Common myeloid progenitor, CD34-positive (primary cell): ENCODE data around the gene DNAH9.
A peak's percentile ranks its signal among the peaks of the same experiment; 100 is the strongest.

ENCODE experiments used
- CTCF ChIA-PET: fragments of 350-600 bp; sonication (Branson Sonifier 250); formaldehyde crosslinking; loops from one replicate; lab custom pipeline; 2021; ENCODE audit warnings: antibody characterized with exemption; lab: Charles Lee
- POLR2A ChIA-PET: fragments of 350-600 bp; sonication (Branson Sonifier 250); formaldehyde crosslinking; loops from one replicate; lab custom pipeline; 2021; ENCODE audit warnings: antibody characterized with exemption; lab: Charles Lee
- DNase-seq, 3 donors: peaks; one replicate each; pipeline versions ENCODE4 v3.0.0 to v3.0.0-alpha.2; 2013
- H3K27ac ChIP-seq, 2 experiments: 1 replicate in 1 of 2; 2 replicates in 1 of 2; pipeline ENCODE4 v1.7.0; 2013; ENCODE audit warnings: inconsistent platforms in 2 of 2, low read length in 2 of 2, mild to moderate bottlenecking in 2 of 2, low read depth in 1 of 2, moderate library complexity in 1 of 2; ENCODE audit not compliant: severe bottlenecking in 2 of 2, insufficient read depth in 1 of 2, poor library complexity in 1 of 2
- H3K27me3 ChIP-seq, 5 experiments: replicated peaks in 2 of 5; 1 replicate in 3 of 5; 2 replicates in 2 of 5; pipeline versions ENCODE4 v1.6.1 to v1.7.0; 2013; ENCODE audit warnings: low read length in 4 of 5, mild to moderate bottlenecking in 2 of 5, moderate library complexity in 2 of 5, inconsistent platforms in 1 of 5; ENCODE audit not compliant: insufficient read depth in 5 of 5, control insufficient read depth in 4 of 5
- H3K36me3 ChIP-seq, 4 experiments: 1 replicate in 2 of 4; 2 replicates in 2 of 4; pipeline versions ENCODE4 v1.6.1 to v1.7.0; 2013; ENCODE audit warnings: low read length in 3 of 4, control low read depth in 1 of 4, mild to moderate bottlenecking in 1 of 4; ENCODE audit not compliant: control insufficient read depth in 4 of 4, insufficient read depth in 4 of 4
- H3K4me1 ChIP-seq, 4 experiments: 1 replicate in 3 of 4; 2 replicates in 1 of 4; pipeline versions ENCODE4 v1.6.1 to v1.7.1; 2013; ENCODE audit warnings: low read length in 3 of 4, mild to moderate bottlenecking in 3 of 4, control low read depth in 1 of 4, inconsistent platforms in 1 of 4, moderate library complexity in 1 of 4; ENCODE audit not compliant: control insufficient read depth in 4 of 4, insufficient read depth in 4 of 4; ENCODE audit errors: control extremely low read depth in 1 of 4
- H3K4me3 ChIP-seq, 7 experiments: 1 replicate in 4 of 7; 2 replicates in 3 of 7; pipeline versions ENCODE4 v1.5.1 to v1.7.0; 2013; ENCODE audit warnings: mild to moderate bottlenecking in 7 of 7, low read length in 6 of 7, moderate library complexity in 6 of 7, inconsistent platforms in 2 of 7, low read depth in 2 of 7, control low read depth in 1 of 7; ENCODE audit not compliant: insufficient read depth in 4 of 7, control insufficient read depth in 1 of 7; ENCODE audit errors: extremely low read depth in 1 of 7
- H3K9me3 ChIP-seq, 5 experiments: 1 replicate in 4 of 5; 2 replicates in 1 of 5; pipeline versions ENCODE4 v1.6.1 to v1.7.1; 2013; ENCODE audit warnings: low read length in 4 of 5, mild to moderate bottlenecking in 2 of 5, inconsistent platforms in 1 of 5, low read depth in 1 of 5, moderate library complexity in 1 of 5; ENCODE audit not compliant: control insufficient read depth in 4 of 5, insufficient read depth in 2 of 5; ENCODE audit errors: control extremely low read depth in 1 of 5
- WGBS: methylation state at CpG from one replicate; pipeline ENCODE4 v1.1.5; 2013; ENCODE audit not compliant: insufficient coverage; 5-methylcytosine and 5-hydroxymethylcytosine counted together

DNAH9 gene

DNA sequence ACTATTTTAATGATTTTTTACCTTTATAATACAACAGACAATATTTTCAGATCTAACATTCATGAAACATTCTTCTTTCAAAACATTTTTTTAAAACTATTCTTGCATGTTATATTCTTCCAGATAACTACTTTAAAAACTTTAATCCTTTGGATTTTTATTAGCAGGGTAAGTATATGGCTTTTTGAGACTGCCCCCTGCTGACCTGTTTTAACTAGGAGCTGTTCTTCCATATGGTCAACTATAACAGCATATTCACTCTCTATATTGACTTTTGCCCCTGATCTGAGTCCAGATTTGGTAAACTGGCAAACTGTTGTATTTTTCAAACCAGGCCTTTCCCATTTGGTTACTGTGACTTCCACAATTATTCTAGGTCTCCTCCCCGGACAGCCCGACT, 382.5 kb downstream of the DNAH9 start:
- ChIA-PET CTCF (interaction anchor here (1.3 kb wide), 1 partner anchor 9 kb away, joined by 3 read pairs; no protein-coding TSS in a partner anchor), POLR2A (no interaction called here)
- no peak for DNase-seq
- Histone ChIP-seq H3K4me1 (no peaks in the 10 kb centered on the region), H3K27ac (no peak overlapping the region), H3K27me3 (no peaks in the 10 kb centered on the region), H3K9me3 (peaks cover 0 to 3% (median 0%) of the 10 kb centered on the region in 5 experiments), H3K4me3 (no peak overlapping the region), H3K36me3 (peaks cover 13 to 59% (median 42%) of the 10 kb centered on the region in 4 experiments)
- WGBS, result 67% methylated on average over 2 of the region's 2 CpGs

DNA sequence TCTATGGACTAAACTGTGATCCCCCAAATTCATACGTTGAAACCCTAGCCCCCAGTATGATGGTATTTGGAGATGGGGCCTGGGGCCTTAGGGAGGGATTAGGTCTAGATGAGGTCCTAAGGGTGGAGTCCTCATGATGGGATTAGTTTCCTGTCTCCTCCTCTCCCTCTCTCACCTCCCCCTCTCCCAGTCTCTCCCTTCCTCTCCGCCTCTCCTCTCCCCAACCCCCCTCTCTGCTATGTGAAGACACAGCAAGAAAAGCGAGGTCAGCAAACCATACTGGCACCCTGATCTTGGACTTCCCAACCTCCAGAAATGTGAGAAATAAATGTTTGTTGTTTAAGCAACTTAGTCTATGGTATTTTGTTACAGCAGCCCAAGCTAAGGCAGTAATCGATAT, 383.6 kb downstream of the DNAH9 start:
- H3K4me3 ChIP-seq, result no peak overlapping the region
- no peaks in the 10 kb centered on the region for H3K4me1 ChIP-seq
- no CpG with 5 or more reads among the region's 4 CpGs for WGBS
- DNase-seq, result no peak
- CTCF ChIA-PET, result interaction anchor here (1.9 kb wide), 1 partner anchor 10 kb away, joined by 6 read pairs; no protein-coding TSS in a partner anchor
- H3K27me3 ChIP-seq, result no peaks in the 10 kb centered on the region
- H3K27ac ChIP-seq, result no peak overlapping the region
- H3K36me3 ChIP-seq, result peaks cover 15 to 61% (median 42%) of the 10 kb centered on the region in 4 experiments
- POLR2A ChIA-PET, result no interaction called here
- peaks cover 0 to 3% (median 0%) of the 10 kb centered on the region in 5 experiments for H3K9me3 ChIP-seq

DNA sequence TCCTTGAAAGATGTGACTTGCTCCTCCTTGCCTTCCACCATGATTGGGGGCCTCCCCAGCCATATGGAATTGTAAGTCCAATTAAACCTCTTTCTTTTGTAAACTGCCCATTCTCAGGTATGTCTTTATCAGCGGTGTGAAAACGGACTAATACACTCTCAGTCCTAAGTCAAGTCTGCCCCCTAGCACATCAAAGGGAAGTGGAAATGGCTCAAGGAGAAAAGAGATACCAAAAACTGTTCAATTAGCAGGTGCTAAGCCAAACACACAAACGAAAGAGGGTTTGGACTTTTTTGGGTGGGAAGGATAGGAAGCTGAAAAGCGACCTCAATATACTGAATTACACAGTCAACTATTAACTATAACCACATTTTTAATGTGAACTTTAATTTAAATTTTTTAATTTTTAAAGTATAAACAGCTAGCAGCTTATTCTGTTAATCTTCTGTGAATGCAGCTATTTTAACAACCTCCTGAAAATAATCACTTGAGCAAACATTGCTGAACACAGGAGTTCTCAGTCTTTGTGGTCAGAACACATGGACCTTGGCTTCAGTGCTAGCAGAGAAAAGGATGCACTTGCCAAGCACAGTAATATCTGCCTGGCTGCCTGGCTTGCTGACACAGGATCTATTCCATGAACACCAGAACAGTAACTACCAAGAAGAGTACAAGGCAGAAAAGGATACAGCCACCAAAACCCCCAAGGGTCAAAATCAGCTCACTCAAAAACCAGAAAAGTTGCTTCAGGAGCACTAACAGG, 388.1 kb downstream of the DNAH9 start:
- no peaks in the 10 kb centered on the region for H3K9me3 ChIP-seq
- no peak overlapping the region for H3K4me3 ChIP-seq
- CTCF ChIA-PET, result interaction anchor here (1.6 kb wide), 1 partner anchor 8 kb away, joined by 7 read pairs; no protein-coding TSS in a partner anchor
- H3K27me3 ChIP-seq, result no peaks in the 10 kb centered on the region
- POLR2A ChIA-PET, result no interaction called here
- H3K27ac ChIP-seq, result no peak overlapping the region
- 100% methylated on average over 1 of the region's 4 CpGs for WGBS
- no peak for DNase-seq
- H3K36me3 ChIP-seq, result peaks cover 23 to 62% (median 38%) of the 10 kb centered on the region in 4 experiments
- H3K4me1 ChIP-seq, result no peaks in the 10 kb centered on the region

DNA sequence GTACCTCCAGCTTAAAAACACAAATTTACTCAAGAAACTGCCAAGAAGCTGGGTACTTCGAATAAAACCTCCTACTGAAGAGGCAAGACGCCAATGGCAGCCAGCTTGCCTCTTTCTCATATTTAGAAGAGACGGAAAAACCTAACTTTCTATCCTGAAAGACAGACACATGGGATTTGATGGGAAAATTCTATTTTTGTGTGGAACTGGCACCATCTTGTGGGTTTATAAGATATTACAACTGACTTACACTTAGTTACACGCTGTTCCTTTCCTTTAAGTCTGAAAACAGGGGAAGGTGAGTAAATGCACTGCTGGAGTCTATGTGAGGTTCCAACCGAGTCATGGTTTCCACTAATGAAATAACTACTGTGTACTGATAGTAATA, 388.7 kb downstream of the DNAH9 start:
- ChIA-PET POLR2A (no interaction called here), CTCF (interaction anchor here (1.6 kb wide), 1 partner anchor 9 kb away, joined by 7 read pairs; no protein-coding TSS in a partner anchor)
- Histone ChIP-seq H3K4me1 (no peaks in the 10 kb centered on the region), H3K4me3 (no peak overlapping the region), H3K36me3 (peaks cover 24 to 65% (median 38%) of the 10 kb centered on the region in 4 experiments), H3K27ac (no peak overlapping the region), H3K9me3 (no peaks in the 10 kb centered on the region), H3K27me3 (no peaks in the 10 kb centered on the region)
- 92% methylated on average over 2 of the region's 5 CpGs for WGBS
- peak in 1 of 3 donors; percentile 4 for DNase-seq

DNA sequence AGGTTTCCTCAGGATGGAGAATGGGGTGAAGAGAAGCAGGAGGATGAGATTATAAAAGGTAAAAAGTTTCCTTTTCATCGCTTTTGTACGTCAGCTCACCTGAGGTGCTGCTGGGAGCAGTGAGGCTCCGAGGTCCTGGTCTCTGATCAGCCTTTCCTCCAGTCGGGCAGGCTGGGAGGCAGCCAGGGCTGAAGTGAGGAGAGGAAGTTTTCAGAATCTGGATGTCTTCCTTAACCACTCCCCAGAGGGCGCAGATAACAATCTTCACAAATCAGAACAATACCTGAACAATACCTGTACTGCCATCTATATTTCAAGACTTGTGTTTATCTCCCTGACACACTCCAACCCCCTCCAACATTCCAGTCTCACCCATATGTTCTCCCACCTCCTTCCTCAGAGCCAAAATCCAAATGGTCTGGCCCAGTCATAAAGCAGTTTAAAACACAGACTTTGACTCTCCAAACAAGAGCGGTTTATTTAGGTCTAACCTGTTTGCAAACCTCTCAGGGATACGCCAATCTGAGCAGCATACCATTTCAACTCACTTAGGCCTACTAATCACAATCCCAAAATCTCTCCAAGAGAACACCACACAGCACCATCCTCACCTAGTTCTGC, 392.2 kb downstream of the DNAH9 start:
- CTCF ChIA-PET, result interaction anchor here (0.7 to 1.1 kb wide), 3 partner anchors 9 to 1254 kb away, joined by 3 read pairs; no protein-coding TSS in a partner anchor
- POLR2A ChIA-PET, result no interaction called here
- no peaks in the 10 kb centered on the region for H3K27me3 ChIP-seq
- no peak overlapping the region for H3K4me3 ChIP-seq
- no peak for DNase-seq
- H3K27ac ChIP-seq, result no peak overlapping the region
- H3K36me3 ChIP-seq, result peaks cover 16 to 40% (median 28%) of the 10 kb centered on the region in 4 experiments
- 92% methylated on average over 6 of the region's 7 CpGs for WGBS
- H3K4me1 ChIP-seq, result no peaks in the 10 kb centered on the region
- H3K9me3 ChIP-seq, result no peaks in the 10 kb centered on the region

DNA sequence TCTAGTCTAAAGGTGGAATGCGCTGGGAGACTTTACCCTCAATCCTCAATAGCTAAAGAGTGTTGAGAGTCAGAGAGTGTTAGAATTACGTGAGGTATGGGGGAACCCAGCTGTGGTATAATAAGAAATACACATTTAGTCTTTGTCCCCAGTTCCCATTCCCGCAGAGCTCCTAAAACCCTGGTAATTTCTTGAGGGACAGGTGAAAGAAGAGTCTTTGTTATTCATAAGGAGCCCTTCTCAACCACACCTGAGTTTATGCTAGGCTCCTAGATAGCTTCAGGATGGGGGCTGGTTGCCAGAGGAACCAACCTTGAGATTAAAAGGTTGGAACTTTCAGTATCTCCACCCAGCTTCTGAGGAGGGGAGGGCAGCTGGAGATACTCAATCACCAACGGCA, 393.2 kb downstream of the DNAH9 start:
- CTCF ChIA-PET, result interaction anchor here (0.9 to 2.0 kb wide), 3 partner anchors 9 to 58 kb away, joined by 3 to 6 read pairs (median 3); no protein-coding TSS in a partner anchor
- POLR2A ChIA-PET, result no interaction called here
- H3K27me3 ChIP-seq, result no peaks in the 10 kb centered on the region
- H3K27ac ChIP-seq, result no peak overlapping the region
- peaks cover 0 to 8% (median 6%) of the 10 kb centered on the region in 4 experiments for H3K4me1 ChIP-seq
- H3K4me3 ChIP-seq, result no peak overlapping the region
- DNase-seq, result no peak
- 50% methylated on average over 2 of the region's 4 CpGs for WGBS
- H3K36me3 ChIP-seq, result peaks cover 14 to 34% (median 26%) of the 10 kb centered on the region in 4 experiments
- no peaks in the 10 kb centered on the region for H3K9me3 ChIP-seq
